ENCODE measurements around the gene STAG3. TPM values are rescaled to one million over a fixed set of nuclear protein-coding genes. Genes with fewer than 3 reads are reported as not detected.
"Not testable (repeated sequence)": the region's sequence is repeated elsewhere in the genome, so short reads cannot be mapped to it uniquely, and the experiment has no call there.

The STAG3 gene
- total RNA-seq, 1 donor: 0.90 TPM

DNA sequence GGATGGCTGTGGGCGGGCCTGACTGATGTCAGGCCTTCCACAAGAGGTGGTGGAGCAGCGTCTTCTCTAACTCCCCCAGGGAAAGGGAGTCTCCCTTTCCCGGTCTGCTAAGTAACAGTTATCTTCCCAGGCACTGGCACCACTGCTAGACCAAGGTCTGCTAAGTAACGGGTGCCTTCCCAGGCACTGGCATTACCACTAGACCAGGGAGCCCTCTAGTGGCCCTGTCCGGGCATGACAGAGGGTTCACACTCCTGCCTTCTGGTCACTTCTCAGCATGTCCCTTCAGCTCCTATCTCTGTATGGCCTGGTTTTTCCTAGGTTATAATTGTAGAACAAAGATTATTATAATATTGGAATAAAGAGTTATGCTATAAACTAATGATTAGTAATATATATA is 40.2 kb downstream of the STAG3 start:
- not testable (repeated sequence) for H3K4me3 ChIP-seq (ENCODE audit: low read depth, low read length); DNase-seq (ENCODE audit: low read depth)
- TF ChIP-seq CTCF (IDR thresholded peaks at IDR 0.05; ENCODE audit: insufficient read depth, low read length): peak; percentile 45

DNA sequence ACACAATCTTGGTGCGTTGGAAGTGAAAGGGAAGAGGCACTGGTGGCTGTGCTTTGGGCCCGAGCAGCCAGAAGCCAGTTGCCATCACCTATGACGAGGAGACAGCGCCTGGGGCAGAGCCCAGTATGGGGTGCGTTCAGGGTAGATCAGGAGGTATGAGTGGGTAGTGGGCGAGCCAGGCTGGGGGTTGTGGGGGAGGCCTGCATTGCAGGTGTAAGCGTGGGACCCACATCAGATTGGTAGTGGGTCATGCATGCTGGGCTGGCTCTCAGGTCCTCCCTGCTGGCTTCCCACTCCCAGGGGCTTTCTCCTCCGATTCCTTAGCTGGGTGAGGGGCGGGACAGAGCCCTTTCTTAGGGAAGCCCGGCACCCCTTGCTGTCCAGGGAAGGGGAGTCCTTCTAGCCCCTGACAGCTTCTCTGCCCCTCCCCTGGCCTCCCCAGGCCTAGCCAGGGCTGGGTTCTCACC is 41.6 kb downstream of the STAG3 start:
- DNase-seq (ENCODE audit: low read depth): no peak
- no peak for TF ChIP-seq CTCF (IDR thresholded peaks at IDR 0.05; ENCODE audit: insufficient read depth, low read length)
- no peak overlapping the region for H3K4me3 ChIP-seq (ENCODE audit: low read depth, low read length)

- DNase-seq (ENCODE audit: low read depth); H3K4me3 ChIP-seq (ENCODE audit: low read depth, low read length): not testable (repeated sequence)
Observed at GRCh38 chr7:100219801-100220585, 42.3 kb downstream of the STAG3 start, which contains the start of gene PVRIG. PVRIG (plus strand) TSS chr7:100219949; CDS start chr7:100219971, 22 bp downstream.

DNA sequence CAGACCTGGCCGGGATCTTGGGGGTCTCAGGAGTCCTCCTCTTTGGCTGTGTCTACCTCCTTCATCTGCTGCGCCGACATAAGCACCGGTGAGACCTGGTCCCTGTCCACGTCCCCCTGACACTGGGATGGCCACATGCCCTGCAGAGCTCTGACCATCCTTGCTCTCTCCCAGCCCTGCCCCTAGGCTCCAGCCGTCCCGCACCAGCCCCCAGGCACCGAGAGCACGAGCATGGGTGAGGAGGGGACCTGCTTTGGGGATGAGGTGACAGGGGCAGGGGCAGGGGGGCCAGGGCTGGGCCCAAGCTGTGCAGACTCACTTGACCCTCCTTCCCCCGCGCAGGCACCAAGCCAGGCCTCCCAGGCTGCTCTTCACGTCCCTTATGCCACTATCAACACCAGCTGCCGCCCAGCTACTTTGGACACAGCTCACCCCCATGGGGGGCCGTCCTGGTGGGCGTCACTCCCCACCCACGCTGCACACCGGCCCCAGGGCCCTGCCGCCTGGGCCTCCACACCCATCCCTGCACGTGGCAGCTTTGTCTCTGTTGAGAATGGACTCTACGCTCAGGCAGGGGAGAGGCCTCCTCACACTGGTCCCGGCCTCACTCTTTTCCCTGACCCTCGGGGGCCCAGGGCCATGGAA is 43.0 kb downstream of the STAG3 start:
- TF ChIP-seq CTCF (IDR thresholded peaks at IDR 0.05; ENCODE audit: insufficient read depth, low read length): no peak

DNA sequence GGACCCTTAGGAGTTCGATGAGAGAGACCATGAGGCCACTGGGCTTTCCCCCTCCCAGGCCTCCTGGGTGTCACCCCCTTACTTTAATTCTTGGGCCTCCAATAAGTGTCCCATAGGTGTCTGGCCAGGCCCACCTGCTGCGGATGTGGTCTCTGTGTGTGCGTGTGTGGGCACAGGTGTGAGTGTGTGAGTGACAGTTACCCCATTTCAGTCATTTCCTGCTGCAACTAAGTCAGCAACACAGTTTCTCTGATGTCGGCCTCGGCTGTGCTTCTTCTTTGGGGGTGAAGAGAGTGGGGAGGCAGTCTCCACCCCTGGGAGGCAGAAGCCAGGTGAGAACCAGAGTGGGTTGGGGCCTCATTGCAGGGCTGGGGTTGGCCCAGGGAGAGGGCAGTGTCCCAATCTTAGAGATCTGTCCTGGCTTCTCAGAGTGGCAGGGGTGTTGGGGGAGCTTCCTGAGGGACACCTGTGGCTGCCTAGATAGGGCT is 43.6 kb downstream of the STAG3 start:
- TF ChIP-seq CTCF (IDR thresholded peaks at IDR 0.05; ENCODE audit: insufficient read depth, low read length): no peak
- DNase-seq (ENCODE audit: low read depth): no peak
- no peak overlapping the region for H3K4me3 ChIP-seq (ENCODE audit: low read depth, low read length)

More for the DNA sequence above, 43.0 kb downstream of the STAG3 start:
- no peak overlapping the region for H3K4me3 ChIP-seq (ENCODE audit: low read depth, low read length)
- DNase-seq (ENCODE audit: low read depth): no peak

GRCh38 chr7:100221767-100222444 is 44.2 kb downstream of the STAG3 start:
- no peak overlapping the region for H3K4me3 ChIP-seq (ENCODE audit: low read depth, low read length)
- no peak for TF ChIP-seq CTCF (IDR thresholded peaks at IDR 0.05; ENCODE audit: insufficient read depth, low read length)
- no peak for DNase-seq (ENCODE audit: low read depth)
